SK-N-SH (cell line): Measurements from ENCODE around the gene WDR6.

Experiments
- EP300 ChIP-seq, 2 experiments: IDR thresholded peaks; 2 replicates each; pipeline versions ENCODE4 v1.4.0 to v1.6.1; 2012; ENCODE audit warnings: borderline replicate concordance in 1 of 2, low read depth in 1 of 2, low read length in 1 of 2
- GABPA ChIP-seq: IDR thresholded peaks from 2 replicates; pipeline ENCODE4 v1.4.0; 2012; ENCODE audit warnings: low read depth, mild to moderate bottlenecking
- NFIC ChIP-seq: IDR thresholded peaks from 2 replicates; pipeline ENCODE4 v1.4.0; 2012; ENCODE audit warnings: borderline replicate concordance
- POLR2AphosphoS5 ChIP-seq: IDR thresholded peaks from 2 replicates; pipeline ENCODE4 v1.6.1; 2012; ENCODE audit warnings: low read depth, low read length
- RXRA ChIP-seq: IDR thresholded peaks from 2 replicates; pipeline ENCODE4 v1.4.0; 2012; ENCODE audit warnings: low read depth, mild to moderate bottlenecking, borderline replicate concordance
- TF ChIP-seq, protein P1 (sequence below): fragments of 200-600 bp; sonication (generic); IDR thresholded peaks from 2 replicates; pipeline ENCODE4 v1.6.1; 2017; ENCODE audit warnings: antibody characterized with exemption, mild to moderate bottlenecking, moderate library complexity

DNA sequence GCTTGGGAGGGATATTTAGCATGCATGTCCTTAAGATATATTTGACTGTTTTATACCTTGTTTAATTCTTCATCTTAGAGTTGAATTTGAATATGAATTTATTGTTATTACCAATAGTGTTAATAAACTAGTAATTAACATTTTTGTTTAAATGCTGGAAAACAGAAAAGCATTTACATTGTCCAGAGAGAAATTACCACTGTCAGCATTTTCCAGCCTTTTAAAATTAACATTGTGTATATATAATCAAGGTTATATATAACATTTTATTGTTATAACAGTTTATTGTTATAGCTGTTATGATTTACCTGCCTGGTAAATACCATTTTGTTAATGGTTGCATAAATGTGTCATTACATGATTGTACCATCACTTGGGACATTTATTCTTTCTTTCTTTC is 25.2 kb upstream of the WDR6 start:
- TF ChIP-seq EP300 (IDR thresholded peaks at IDR 0.05; ENCODE audit: borderline replicate concordance in 1 of 2, low read depth in 1 of 2, low read length in 1 of 2) = no peak
- TF ChIP-seq, protein P1, sequence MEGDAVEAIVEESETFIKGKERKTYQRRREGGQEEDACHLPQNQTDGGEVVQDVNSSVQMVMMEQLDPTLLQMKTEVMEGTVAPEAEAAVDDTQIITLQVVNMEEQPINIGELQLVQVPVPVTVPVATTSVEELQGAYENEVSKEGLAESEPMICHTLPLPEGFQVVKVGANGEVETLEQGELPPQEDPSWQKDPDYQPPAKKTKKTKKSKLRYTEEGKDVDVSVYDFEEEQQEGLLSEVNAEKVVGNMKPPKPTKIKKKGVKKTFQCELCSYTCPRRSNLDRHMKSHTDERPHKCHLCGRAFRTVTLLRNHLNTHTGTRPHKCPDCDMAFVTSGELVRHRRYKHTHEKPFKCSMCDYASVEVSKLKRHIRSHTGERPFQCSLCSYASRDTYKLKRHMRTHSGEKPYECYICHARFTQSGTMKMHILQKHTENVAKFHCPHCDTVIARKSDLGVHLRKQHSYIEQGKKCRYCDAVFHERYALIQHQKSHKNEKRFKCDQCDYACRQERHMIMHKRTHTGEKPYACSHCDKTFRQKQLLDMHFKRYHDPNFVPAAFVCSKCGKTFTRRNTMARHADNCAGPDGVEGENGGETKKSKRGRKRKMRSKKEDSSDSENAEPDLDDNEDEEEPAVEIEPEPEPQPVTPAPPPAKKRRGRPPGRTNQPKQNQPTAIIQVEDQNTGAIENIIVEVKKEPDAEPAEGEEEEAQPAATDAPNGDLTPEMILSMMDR = no peak
- TF ChIP-seq NFIC = no peak
- no peak for TF ChIP-seq POLR2AphosphoS5
- no peak for TF ChIP-seq RXRA
- TF ChIP-seq GABPA = no peak
